ENCODE data around the gene ST3GAL4.

Gene ST3GAL4

GRCh38 chr11:126430581-126431335 is 75.3 kb downstream of the ST3GAL4 start:
- DNase-seq, result peak; percentile 11

GRCh38 chr11:126431401-126432064 is 76.0 kb downstream of the ST3GAL4 start:
- peak; percentile 82 for DNase-seq

DNA sequence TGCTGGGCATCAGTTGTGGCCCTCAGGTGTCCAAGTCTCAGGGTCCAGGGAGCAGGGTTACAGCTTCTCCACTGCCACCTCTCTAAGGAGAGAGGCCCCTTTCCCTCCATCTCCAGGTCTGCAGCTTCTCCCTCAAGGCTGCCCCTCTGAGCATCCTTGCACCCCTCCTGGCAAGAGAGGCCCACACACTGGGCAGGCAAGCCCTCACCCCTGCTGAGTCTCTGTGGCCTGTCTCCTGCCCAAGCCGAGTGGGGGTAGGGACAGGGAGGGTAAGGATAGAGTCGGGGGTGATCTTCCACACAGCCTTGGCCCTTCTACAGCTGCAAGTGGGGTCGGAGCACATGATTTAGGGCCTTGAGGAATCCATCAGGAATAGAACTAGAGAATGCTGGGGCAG is 76.6 kb downstream of the ST3GAL4 start:
- DNase-seq, result no peak

- no peak for DNase-seq
These were observed 77.0 kb downstream of the ST3GAL4 start for GRCh38 chr11:126432525-126432924.

DNA sequence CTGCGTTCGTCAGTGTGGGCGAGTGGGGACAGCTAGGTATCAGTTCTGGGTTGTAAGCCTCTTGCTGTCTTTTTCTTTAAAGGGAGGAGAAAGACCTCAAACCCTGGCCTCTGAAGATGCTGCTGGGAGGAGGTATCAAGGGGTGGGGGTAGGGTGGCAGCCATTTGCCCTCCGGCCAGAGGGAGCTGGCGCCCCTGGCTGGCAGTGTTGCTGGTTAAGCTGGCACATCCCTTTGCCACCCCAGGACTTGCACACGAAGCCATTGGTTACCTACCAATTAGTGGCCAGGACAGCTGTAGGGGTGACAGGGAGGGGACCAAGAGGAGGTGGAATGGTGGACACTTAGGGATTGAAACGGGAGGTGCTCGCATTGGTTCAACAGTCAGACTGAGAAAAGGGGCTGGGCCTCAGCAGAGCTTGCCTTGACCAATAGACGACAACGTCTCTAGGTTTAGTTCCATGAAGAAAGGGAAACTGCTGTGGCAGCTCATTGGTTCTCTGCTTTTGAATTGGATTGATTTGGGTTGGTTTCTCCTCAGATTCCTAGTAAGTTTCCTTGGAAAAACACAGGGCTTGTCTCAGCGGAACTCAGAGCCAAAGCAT is 77.9 kb downstream of the ST3GAL4 start:
- DNase-seq, result no peak

GRCh38 chr11:126433989-126434949 is 78.8 kb downstream of the ST3GAL4 start:
- no peak for DNase-seq

- DNase-seq, result no peak
These were observed 79.5 kb downstream of the ST3GAL4 start for GRCh38 chr11:126434950-126435335.

DNA sequence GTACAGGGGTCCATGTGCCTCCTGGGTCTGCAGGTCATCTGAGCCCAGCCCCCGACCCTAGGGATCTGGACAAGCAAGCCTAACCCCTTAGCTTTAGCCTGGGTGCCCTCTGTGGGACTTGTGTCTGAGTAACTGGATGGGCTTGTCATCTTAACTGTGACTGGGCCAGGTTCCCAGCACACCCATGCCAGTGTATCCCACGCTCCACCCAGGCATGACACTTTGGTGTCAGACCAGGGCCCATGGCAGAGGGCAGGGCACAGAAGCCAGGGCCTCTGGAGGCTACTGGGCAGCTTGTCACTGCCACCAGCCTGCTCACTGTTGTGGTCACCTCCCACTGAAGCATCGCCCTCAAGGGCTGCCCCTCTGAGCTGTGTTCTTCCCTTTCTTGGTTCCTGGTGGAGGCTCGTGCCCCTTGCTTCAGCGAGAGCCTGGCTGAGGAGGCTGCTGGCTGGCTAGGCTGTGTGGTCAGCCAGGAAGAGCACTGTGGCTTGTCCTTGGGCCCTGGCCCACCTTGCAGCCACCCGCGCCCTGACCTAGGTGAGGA is 80.8 kb downstream of the ST3GAL4 start:
- DNase-seq, result no peak

DNA sequence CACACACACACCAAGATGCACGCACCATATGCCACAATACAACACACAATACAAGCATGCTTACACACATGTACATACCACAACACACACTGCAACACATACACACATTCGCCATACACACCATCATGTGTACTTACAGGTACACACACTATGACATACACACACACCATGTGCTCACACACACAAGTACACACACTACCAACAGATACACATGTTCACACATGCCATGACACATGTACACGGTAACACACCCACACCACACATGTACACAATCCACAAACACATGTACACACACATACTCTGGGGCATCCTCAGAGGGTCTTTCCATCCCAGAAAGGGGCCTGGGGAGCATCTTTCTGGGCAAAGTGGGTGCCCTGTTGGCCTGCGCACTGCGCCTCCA is 82.2 kb downstream of the ST3GAL4 start:
- DNase-seq, result no peak

GRCh38 chr11:126438272-126438671 is 82.8 kb downstream of the ST3GAL4 start:
- DNase-seq, result no peak

- no peak for DNase-seq
These were observed 83.2 kb downstream of the ST3GAL4 start for GRCh38 chr11:126438691-126439090.

DNA sequence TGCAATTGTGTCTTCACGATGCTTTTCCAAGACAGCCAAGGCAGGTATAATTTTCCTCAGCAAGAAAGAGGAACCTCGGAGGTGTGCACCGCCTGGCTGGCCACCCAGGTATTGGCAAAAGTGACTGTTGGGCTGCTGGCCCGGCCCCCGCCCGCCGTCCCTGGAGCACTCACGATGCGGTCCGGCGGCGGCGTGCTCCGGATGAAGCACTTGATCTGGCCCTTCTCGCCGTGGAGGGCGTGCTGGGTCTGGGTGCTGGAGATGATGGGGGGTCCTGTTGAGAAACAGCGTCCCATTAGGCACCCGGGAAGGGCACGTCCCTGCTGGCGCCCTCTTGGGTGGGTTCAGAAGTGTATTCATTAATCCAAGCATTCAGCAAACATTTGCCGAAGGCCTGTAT is 84.8 kb downstream of the ST3GAL4 start:
- no peak for DNase-seq

DNA sequence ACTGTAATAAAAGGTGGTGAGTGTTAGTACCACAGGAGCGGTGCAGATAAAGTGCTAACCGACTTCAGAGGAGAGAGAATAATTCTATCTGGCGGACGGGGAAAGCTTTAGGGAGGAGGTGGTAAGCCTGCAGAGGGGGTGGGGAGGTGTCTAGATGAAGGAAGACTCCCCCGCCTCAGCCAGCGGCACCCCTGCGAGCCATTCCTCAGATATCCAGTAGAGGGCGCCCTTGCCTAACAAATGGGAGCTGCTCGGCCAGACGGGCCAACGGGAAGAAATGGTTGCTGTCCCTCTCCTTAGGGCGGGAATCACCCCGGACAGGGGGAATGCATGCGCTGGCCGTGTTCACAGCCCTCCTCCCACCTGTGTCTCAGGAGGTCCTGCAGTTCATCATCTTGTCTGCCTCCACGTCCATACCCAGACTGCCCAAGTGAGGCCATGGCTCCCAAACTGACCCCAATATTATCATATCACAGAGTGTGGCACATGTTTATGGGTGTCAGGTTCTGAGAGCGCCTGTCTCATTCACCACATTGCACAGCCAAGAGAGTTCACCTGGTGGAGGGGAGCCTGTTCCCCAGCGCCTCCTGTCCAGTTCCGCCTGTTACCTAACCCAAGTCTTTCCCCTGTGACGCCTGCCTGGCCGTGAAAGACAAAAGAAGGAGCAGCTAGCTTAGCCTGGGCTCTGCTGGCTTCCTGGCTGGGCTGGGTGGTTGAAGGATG is 85.5 kb downstream of the ST3GAL4 start:
- DNase-seq, result peak; percentile 57

DNA sequence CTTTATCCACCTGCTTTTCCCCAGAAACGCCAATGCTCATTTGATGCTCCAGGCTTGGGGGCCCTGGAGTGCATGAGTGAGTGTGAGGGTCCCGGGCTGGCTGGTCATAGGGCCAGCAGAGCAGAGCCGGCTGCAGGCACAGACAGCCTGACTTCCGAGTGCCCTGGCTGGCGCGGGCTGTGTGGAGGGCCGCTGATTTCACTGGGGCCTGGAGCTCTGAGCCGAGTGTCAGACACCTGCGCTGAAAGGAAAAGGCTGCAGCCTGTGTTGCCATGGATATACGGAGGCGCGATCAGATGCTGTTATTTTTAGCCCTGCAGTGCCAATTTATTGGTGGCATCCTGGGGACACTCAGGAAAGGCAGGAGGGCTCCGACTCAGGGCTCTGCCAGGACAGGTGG is 87.6 kb downstream of the ST3GAL4 start:
- no peak for DNase-seq

DNA sequence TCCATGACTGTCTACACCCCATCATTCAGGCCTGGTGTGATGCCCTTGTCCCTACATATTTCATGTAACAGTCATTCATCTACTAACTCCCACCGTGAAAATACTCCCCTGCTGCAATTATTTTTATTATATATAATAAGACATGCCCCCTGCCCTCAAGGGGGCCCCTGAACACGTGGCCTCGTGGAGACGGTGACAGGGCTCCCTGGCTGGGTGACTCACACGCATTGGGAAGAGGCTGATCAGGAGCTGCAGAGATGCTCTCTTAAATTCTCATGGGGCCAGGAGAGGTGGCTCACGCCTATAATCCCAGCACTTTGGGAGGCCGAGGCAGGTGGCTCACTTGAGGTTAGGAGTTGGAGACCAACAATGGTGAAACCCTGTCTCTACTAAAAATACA is 88.6 kb downstream of the ST3GAL4 start:
- DNase-seq, result no peak

GRCh38 chr11:126446581-126446980 is 91.1 kb downstream of the ST3GAL4 start:
- DNase-seq, result no peak

GRCh38 chr11:126450198-126450597 is 94.7 kb downstream of the ST3GAL4 start:
- DNase-seq, result no peak

GRCh38 chr11:126450806-126451205 is 95.3 kb downstream of the ST3GAL4 start:
- no peak for DNase-seq

DNA sequence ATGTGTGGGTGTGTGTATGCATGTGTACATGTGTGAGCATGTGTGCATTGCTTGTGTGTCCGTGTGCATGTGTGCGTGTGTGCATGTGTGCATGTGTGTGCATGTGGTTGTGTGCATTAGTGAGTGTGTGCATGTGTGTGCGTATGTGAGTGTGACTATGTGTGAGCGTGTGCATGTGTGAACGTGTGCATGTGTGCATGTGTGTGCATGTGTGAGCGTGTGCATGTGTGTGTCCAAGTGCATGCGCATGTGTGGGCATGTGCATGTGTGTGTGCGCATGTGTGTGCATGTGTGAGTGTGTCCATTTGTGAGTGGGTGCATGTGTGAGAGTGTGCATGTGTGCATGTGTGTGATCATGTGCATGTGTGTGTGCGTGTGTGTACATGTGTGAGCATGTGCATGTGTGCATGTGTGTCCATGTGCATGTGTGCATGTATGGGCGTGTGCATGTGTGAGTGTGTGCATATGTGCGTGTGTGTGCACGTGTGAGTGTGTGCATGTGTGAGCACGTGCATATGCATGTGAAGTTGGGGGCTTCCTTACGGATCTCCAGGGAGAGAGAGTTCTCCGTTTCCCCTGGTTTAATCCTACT is 95.8 kb downstream of the ST3GAL4 start:
- no peak for DNase-seq

DNA sequence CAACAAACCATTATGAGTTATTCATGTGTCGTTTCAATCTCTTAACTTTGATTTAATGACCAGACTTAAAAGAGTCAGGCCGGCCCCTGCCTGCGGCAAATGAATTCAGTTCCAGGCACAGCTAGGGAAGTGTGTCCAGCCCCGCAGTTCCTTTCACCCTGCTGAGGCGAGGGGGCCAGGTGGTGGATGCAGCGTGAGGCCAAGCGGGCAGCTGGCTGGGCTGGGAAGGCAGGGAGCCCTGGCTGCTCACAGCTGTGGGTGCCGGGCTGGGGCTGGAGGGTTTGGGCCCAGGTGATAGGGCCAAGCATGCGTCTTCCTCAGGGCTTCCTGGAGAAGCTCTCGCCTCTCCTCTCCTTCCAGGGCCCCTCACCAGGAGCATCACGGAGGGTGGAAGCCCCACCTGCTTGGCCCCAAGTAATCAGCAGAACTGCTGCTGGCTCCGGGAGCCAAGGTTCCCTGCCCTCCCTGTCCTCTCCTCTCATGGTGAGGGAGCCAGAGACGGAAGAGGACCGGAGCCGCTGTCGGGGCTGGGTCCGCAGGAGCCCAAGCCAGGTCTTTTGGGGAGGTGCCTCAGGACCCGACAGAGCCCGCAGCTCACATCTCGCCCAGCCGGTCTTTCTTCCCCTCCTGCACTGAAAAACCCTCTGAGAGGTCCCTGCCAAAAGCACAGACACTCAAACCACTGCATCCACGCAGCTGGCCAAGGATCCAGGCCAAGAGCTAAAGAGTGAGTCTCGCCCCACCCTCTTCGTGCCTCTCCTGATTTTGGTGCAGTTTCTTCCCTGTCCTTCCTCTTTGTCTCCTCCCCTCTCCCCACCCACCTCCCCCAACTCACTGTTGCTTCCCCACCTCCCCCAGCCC is 97.0 kb downstream of the ST3GAL4 start:
- DNase-seq, result no peak

- no peak for DNase-seq
These were observed 100.6 kb downstream of the ST3GAL4 start for GRCh38 chr11:126456089-126456488.
